Fibroblast of skin of left quadriceps (primary cell): Measurements from ENCODE around the gene TGM5.

ENCODE experiments used
- DNase-seq, 2 experiments: peaks; one replicate each; pipeline ENCODE4 v3.0.0-alpha.2; 2013; ENCODE audit warnings: low read depth in 2 of 2

The TGM5 gene

GRCh38 chr15:43196760-43197548, 69.8 kb downstream of the TGM5 start:
- DNase-seq, result no peak

- DNase-seq, result no peak
Measured at GRCh38 chr15:43194795-43195194, 71.9 kb downstream of the TGM5 start.

GRCh38 chr15:43193710-43194109, 73.0 kb downstream of the TGM5 start:
- DNase-seq, result no peak

GRCh38 chr15:43190178-43190577, 76.5 kb downstream of the TGM5 start:
- DNase-seq, result no peak

- DNase-seq, result no peak
Measured at GRCh38 chr15:43189296-43189695, 77.4 kb downstream of the TGM5 start.

GRCh38 chr15:43187544-43188155, 79.1 kb downstream of the TGM5 start:
- DNase-seq, result no peak

- no peak for DNase-seq
Measured at GRCh38 chr15:43186003-43186353, 80.8 kb downstream of the TGM5 start.

- no peak for DNase-seq
Measured at GRCh38 chr15:43185157-43186002, 81.3 kb downstream of the TGM5 start, which contains the start of gene CCNDBP1. Gene CCNDBP1, plus strand, starts transcription at chr15:43185403. Its CDS starts 96 bp downstream, at chr15:43185499.

- no peak for DNase-seq
Measured at GRCh38 chr15:43184407-43185124, 82.2 kb downstream of the TGM5 start.

GRCh38 chr15:43183270-43183669, 83.5 kb downstream of the TGM5 start:
- no peak for DNase-seq
